ENCODE data around the gene MTHFD2L.
"Not testable (repeated sequence)": the region's sequence is repeated elsewhere in the genome, so short reads cannot be mapped to it uniquely, and the experiment has no call there.

Gene MTHFD2L

DNA sequence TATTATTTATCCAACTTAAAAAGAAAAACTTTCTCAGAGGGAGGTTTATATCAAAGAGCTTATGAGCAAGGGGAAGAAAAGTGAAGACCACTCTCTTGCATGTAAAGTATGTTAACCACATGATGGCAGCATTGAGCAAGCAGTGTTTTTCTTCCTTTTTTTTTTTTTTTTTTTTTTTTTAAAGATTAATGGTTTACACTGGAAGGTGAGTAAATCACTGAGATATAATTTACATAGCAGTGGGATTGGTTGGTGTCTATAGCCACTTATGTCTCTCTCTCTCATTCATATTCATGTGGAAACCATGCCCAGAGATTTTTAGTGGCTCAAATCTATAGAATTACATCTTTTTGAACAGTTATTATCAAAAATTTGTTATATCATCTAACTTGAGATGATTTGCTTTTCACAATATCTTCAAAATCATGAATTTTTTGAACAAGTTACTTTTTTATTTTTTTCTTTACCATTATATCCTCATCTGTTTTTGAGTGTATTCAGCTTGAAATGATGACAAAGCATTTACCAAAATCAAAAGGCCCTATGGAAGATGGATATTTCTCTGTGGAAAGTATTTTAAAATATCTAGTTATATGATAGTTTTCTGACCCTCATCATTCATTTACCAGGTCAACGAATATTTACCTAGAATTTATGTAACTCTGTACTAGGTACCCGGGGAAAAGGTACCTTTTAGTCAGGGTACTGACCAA lies 31.6 kb downstream of the MTHFD2L start:
- peak; percentile 31 for DNase-seq (ENCODE audit: low spot score)

DNA sequence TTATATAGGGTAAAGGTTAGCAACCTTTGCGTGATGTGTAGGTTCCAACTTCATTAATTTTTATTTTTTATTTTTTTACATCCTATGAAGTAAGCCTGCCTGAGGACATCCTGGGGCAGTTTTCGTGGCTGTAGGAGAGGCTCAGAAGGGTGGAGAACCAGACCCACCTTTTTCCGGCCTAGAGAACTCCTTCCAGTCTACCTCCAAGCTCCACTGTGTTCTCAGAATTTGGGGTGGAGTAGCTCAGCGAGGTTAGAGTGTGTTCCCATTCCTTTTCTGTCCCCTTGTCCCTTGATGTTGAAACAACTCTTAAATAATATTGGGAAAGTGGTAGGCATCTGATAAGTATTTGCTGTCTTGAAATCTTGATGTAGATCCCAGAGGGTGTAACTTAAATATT lies 32.4 kb downstream of the MTHFD2L start:
- no peak for DNase-seq (ENCODE audit: low spot score)

DNA sequence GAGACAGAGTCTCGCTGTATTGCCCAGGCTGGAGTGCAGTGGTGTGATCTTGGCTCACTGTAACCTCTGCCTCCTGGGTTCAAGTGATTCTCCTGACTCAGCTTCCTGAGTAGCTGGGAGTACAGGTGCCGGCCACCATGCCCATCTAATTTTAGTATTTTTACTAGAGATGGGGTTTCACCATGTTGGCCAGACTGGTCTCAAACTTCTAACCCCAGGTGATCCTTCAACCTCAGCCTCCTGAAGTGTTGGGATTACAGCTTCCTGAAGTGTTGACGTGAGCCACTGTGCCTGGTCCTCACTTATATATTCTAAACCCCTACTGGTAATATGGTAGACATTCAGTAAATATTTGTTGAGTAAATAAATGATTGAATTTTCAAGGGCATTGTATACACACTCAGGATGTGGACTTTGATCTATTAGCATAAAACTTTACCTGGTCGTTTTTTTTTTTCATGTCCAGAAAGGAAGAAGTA lies 33.0 kb downstream of the MTHFD2L start:
- DNase-seq (ENCODE audit: low spot score) = no peak

- no peak for DNase-seq (ENCODE audit: low spot score)
These were observed 39.2 kb downstream of the MTHFD2L start for GRCh38 chr4:74197080-74197479.

- DNase-seq (ENCODE audit: low spot score) = no peak
These were observed 44.2 kb downstream of the MTHFD2L start for GRCh38 chr4:74202062-74202586.

DNA sequence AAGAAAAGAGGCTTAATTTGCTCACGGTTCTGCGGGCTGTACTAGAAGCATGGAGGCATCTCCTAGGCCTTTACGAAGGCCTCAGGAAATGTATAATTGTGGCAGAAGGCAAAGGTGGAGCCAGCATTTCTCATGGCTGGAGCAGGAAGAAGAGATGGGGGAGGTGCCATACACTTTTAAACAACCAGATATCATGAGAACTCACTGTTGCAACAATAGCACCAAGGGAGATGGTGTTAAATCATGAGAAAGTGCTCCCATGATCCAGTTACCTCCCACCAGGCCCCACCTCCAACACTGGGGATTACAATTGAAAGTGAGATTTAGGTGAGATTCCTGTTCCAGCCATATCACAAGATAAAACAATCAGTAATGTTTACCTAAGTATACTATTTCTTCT lies 45.5 kb downstream of the MTHFD2L start:
- DNase-seq (ENCODE audit: low spot score) = no peak

- no peak for DNase-seq (ENCODE audit: low spot score)
These were observed 47.1 kb downstream of the MTHFD2L start for GRCh38 chr4:74205046-74205445.

DNA sequence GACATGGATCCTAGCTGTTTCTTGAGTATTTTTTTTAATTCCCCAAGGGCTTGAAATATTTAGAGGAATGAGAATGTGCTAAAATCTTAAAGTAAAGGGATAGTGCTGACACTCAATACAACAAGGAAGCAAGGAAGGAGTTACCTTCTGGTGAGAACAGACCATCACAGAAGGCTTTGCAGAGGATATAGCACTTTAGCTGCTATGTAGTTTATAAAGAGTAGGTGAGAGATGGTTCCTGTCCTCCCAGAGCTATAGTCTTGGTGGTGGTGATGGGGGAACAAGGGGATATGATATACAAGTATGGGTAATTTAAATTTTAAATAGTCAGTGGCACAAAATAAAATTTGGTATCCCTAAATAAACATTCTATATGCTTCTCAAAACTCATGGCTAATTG lies 47.6 kb downstream of the MTHFD2L start:
- DNase-seq (ENCODE audit: low spot score) = no peak

- no peak for DNase-seq (ENCODE audit: low spot score)
These were observed 48.3 kb downstream of the MTHFD2L start for GRCh38 chr4:74206088-74206825.

DNA sequence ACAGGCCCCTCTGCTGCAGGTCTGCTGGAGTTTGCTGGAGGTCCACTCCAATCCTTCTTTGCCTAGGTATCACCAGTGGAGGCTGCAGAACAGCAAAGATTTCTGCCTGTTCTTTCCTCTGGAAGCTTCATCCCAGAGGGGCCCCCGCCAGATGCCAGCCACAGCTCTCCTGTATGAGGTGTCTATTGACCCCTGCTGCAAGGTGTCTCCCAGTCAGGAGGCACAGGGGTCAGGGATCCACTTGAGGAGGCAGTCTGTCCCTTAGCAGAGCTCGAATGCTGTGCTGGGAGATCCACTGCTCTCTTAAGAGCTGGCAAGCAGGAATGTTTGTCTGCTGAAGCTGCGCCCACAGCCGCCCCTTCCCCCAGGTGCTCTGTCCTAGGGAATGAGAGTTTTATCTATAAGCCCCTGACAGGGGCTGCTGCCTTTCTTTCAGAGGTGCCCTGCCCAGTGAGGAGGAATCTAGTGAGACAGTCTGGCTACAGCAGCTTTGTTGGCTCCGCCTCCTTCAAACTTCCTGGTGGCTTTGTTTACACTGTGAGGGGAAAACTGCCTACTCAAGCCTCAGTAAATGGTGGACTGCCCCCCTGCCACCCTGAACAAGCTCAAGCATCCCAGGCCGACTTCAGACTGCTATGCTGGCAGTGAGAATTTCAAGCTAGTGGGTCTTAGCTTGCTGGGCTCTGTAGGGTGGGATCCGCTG lies 56.7 kb downstream of the MTHFD2L start:
- DNase-seq (ENCODE audit: low spot score) = not testable (repeated sequence)

DNA sequence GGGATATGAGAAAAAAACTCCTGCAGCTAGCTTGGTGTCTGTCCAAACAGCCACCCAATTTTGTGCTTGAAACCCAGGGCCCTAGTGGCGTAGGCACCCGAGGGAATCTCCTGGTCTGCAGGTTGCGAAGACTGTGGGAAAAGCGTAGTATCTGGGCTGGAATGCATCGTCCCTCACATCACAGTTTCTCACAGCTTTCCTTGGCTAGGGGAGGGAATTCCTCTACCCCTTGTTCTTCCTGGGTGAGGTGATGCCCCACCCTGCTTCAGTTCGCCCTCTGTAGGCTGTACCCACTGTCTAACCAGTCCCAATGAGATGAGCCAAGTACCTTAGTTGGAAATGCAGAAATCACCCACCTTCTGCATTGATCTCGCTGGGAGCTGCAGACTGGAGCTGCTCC lies 57.3 kb downstream of the MTHFD2L start:
- DNase-seq (ENCODE audit: low spot score) = not testable (repeated sequence)

DNA sequence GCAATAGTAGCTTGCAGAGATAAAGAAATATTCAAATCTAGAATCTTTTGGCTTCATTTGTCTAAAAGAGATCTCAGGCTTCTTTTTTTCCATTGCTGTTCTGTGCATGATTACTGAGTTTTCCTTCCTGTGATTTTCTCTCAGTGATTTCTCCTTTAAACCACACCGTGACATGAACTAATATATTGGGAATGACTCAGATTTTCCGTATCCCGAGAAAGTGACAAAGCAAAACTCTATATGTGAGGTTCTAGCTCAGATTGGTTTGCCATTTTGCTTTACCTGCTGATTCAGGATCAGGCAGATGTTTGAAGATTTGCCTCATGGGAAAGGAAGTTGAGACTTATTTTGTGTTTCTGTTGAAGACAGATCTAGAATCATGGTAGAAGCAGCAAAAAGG lies 59.4 kb downstream of the MTHFD2L start:
- no peak for DNase-seq (ENCODE audit: low spot score)

DNA sequence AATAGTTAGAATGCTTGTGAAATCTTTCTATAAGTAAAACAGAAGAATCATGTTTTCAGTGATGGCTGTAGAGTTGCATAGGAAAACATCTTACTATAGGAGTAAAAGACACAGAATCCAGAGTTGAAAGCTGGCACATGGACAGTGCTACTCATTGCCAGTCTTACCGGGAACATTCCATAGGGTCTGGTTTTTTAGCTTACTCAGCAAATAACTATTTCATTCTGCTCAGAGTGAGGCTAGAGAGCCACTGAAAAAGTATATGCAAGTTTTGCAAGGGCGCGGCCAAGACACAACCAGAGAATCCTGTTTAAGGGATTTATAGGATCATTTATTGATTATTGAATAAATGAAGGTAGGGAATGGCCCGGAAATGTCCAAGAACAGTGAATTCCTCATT lies 60.3 kb downstream of the MTHFD2L start:
- DNase-seq (ENCODE audit: low spot score) = no peak

GRCh38 chr4:74219240-74219639 lies 61.3 kb downstream of the MTHFD2L start:
- DNase-seq (ENCODE audit: low spot score) = no peak

DNA sequence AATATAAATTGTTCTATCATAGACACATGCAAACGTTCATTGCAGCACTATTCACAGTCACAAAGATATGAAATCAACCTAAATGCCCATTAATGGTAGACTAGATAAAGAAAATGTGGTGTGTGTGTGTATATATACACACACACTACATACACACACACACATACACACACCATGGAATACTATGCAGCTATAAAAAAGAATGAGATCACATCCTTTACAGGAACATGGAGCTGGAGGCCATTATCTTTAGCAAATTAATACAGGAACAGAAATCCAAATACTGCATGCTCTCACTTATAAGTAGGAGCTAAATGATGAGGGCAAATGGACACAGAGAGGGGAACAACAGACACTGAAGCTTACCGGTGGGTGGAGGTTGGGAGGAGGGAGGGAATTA lies 65.2 kb downstream of the MTHFD2L start:
- no peak for DNase-seq (ENCODE audit: low spot score)

DNA sequence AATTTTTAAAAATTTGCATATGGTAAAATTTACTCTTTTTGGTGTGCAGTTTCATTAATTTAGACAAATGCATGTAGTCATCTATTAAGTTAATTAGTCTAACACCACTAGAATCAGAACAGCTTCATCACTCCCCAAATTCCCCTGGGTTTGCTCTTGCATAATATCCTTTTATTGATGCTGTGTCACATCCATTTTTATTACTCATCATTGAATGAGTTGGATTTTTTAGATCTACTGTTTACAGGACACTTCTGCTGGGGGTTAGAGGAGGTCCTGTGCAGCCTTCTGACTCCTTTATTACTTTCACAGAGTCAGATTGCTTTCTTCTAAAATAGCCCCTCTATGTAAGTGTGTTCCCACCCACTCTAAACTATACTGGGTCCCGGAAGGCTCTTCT lies 65.9 kb downstream of the MTHFD2L start:
- no peak for DNase-seq (ENCODE audit: low spot score)

- DNase-seq (ENCODE audit: low spot score) = peak; percentile 38
These were observed 71.0 kb downstream of the MTHFD2L start for GRCh38 chr4:74228691-74229640.

DNA sequence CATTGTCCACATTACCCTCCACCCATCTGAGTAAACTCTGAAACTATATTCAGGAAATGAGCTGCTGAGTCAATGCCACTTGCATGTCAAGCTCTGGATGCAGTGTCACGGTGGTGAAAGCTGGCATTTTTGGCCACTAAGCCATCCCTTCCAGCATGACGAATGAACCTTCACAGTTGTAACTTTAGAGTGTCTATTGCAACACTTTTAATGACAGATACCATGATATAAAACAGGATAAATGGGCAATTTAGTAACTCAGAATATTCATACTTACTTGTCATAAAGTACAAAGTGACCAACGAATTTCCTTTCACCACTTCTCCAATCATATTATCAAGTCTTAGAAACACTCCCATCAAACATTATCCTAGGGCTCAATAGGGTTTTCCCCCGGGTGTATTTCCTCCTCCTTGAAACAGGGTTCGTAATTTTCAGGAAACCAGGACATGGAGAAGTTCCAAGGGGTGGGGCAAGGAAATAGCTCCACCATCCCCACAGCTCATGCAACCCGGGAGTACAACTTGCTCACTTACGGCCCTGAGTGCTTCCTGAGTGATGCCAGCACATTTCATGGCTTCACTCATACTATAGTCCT lies 73.1 kb downstream of the MTHFD2L start:
- no peak for DNase-seq (ENCODE audit: low spot score)

DNA sequence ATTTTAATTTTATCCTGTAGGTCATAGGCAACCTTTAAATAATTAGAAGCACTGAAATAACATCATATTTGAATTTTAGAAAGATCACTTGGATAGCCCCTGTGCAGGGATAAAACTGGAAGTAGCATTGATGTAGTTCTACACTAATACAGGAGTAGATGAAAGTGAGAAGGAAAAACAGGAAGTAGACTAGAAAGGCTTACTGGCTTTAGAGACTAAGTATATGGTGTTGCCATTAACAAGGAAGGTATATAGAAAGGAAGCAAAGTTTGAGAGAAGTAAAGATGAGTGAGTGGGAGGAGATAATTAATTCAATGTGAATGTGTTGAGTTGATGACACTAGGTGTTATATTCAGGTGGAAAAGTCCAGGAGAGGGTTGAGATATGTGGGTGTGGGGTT lies 77.2 kb downstream of the MTHFD2L start:
- DNase-seq (ENCODE audit: low spot score) = no peak

- DNase-seq (ENCODE audit: low spot score) = no peak
These were observed 79.6 kb downstream of the MTHFD2L start for GRCh38 chr4:74237425-74237966.

DNA sequence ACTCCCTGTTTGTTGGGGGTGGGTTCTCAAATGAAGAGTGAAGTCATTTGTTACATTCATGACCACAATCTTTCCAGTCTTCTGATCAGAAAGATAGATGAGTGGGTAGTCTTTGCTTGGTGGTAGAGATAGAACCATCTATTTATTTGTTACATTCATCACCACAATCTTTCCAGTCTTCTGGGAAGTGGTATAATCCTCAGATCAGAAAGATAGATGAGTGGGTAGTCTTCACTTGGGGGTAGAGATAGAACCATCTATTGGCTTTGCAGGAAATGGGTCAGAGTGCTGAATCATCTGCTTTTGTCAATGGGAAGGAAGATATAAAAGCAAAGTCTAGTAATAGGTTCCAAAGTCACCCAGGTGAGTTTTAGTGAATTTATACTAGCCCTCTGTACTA lies 86.1 kb downstream of the MTHFD2L start:
- DNase-seq (ENCODE audit: low spot score) = no peak

All from cerebellar cortex (tissue), 1 donor.